ENCODE data around the gene CFAP99.

CFAP99 gene

DNA sequence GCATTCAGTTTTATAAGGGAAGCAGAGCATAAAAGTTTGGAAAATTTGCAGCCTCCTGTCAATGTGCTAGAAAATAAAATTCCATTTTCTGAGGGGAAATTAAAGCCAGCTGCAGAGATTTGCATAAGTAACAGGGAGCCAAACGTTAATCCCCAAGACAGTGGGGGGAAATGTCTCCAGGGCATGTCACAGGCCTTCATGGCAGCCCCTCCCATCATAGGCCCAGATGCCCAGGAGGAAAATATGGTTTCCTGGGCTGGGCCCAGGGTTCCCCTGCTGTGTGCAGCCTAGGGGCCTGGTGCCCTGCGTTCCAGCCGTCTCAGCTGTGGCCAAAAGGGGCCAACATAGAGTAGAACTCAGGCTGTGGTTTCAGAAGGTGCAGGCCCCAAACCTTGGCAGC, 59.5 kb downstream of the CFAP99 start:
- no peak for DNase-seq

DNA sequence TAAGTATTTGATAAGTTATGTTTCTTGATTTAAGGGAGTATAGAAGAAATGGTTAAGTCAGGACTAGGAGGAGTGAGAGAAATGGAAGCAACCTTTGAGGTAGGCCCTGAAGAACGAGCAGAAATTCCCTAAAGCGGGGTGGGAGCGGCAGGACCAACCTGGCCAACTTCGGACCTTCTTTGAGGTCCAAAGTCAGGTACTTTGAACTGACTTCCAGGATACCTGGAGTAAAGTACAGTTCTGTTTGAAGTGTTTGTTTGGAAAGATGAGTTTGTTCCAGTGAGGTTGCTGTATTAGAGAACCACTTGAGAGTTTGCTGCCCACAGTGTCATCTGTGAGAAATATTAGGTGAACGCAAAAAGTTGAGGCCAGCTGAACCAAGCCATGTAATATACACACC, 61.9 kb downstream of the CFAP99 start:
- DNase-seq = no peak

DNA sequence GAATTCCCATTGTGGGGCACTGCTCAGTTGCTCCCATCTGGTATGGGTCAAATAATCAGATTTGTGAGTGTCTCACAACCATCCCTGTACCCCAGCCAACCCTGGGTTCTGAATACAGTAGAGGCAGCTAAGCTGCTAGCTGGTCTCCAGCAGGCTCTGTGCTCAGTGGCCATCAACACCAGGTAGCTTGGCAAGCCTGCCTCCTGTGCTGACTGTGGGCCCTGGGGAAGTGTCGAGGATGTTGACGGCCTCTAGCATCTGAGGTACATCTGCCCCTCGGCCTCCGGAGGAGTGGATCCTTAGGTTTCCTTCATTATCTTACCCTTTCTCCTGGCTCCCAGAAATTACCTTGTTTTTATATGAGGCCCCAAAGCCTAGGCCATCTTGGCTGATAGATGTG, 63.4 kb downstream of the CFAP99 start:
- no peak for DNase-seq

GRCh38 chr4:2482693-2483092, 63.9 kb downstream of the CFAP99 start:
- DNase-seq = no peak

DNA sequence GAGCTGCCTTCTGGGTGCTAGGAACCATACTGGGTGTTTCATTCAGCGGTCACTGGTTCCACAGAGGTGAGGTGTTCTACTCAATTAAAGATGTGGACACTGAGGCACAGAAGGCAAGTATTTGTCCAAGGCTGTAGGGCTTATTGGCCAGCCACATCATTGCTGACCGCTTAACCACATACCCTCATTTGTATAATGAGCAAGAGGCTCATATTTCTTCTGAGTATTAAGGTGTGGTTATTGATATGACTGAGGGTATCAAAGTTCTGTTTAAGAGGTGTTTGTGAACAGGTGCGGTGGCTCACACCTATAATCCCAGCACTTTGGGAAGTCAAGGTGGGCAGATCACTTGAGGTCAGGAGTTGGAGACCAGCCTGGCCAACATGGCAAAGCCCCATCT, 64.5 kb downstream of the CFAP99 start:
- no peak for DNase-seq

GRCh38 chr4:2484185-2484584, 65.4 kb downstream of the CFAP99 start:
- DNase-seq = no peak

GRCh38 chr4:2484993-2485392, 66.2 kb downstream of the CFAP99 start:
- DNase-seq = peak; percentile 54

DNA sequence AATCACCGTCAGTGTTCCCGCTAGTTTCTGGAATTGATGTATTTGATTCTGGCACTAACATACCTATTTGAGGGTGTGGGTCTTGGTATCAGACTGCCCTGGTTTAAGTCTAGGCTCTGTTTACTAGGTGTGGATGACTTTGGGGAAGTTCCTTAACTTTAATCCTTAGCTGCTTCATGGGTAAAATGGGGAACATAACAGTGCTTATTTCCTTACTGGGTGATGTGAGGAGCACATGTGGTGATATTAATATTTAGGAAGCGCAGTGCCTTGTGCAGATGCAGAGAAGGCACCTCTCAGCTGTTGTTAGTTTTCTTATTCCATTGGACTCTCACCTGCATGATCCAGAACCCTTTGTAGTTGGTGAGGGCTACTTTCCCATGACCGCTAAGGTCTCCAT, 67.2 kb downstream of the CFAP99 start:
- DNase-seq = no peak

DNA sequence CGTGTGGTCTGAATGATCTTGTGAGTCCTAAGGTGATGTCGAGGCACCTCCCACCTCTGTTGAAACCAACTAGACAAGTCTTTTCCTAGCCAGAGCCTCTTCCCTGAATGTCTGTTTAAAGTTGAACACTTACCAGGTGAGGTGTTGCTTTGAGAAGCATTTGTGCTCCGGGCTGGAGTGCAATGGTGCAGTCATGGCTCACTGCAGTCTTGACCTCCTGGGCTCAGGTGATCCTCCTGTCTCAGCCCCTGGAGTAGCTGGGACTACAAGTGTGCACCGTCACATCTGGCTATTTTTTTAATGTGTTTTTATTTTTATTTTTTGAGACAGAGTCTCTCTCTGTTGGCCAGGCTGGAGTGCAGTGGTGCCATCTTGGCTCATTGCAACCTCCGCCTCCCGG, 68.2 kb downstream of the CFAP99 start:
- DNase-seq = no peak

- no peak for DNase-seq
Measured at GRCh38 chr4:2487632-2488031, 68.9 kb downstream of the CFAP99 start.

DNA sequence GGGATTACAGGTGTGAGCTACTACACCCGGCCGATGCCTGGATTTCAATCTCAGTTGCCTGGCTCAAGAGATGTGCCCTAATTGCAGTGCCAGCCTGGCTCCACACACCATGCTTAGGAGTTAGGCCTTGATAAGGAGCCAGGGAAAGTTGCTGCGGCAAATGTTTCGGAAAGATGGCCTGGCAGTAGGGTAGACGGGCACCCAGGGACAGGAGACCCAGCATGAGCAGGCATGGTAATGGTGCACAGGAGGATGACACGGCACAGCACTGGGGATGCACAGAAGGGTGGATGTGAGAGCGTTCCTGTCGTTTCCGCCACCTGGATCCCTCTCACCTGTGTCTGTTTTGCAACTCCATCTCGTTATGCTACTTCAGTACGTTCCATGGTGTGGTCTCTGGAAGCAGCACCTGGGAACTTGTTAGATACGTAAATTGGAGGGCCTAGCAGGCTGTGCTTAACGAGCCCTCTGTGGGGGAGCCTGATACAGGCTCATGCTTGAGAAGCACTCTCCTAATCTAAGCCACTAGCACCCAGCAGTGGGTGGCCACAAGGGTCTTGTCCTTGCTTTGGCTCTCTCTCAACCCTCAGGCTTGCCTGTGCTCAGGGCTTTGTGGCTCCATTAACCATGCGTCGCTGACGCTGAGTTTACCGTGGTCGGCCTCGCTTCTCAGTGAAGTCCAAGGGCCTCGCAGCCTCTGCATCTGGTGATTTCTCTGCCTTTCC, 70.5 kb downstream of the CFAP99 start:
- DNase-seq = no peak

- no peak for DNase-seq
Measured at GRCh38 chr4:2489841-2490552, 71.2 kb downstream of the CFAP99 start.

GRCh38 chr4:2492970-2493369, 74.2 kb downstream of the CFAP99 start:
- no peak for DNase-seq

DNA sequence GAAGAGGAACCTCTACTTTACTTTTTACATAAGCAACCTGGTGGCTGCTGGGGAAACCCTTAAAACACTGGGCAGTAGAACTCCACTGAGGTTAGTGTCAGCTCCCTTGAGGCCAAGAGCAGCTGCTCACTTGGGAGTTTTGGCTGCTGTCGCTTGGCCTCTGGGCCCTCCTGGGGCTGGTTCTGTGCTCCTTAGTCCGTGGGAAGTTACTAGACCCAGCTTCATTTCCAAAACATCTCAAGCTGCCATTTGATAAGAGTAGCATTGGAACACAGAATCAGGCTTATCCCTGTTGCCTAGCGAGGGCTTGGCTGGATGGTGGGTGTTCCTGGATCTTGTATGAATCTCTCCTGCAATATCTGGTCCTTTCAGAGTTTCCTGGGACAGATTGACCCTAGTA, 76.2 kb downstream of the CFAP99 start:
- no peak for DNase-seq

- DNase-seq = no peak
Measured at GRCh38 chr4:2497324-2497723, 78.6 kb downstream of the CFAP99 start.

- no peak for DNase-seq
Measured at GRCh38 chr4:2497931-2498330, 79.2 kb downstream of the CFAP99 start.

DNA sequence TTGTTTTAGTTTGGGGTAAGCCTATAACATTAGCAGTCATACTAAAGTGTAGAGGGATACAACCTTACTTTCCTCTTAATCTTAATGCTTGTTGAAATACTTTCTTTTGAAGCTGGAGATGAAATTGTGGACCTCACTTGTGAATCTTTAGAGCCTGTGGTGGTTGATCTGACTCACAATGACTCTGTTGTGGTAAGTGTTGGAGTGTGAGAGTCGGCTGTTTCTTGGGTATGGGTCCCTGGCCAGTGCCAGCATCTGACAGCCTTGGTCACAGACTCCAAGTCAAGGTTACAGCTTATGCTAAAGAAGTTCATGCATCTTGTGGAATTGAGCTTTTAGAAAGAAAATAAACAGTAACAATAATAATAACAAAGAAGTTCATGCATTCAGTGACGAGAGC, 81.8 kb downstream of the CFAP99 start:
- DNase-seq = no peak

DNA sequence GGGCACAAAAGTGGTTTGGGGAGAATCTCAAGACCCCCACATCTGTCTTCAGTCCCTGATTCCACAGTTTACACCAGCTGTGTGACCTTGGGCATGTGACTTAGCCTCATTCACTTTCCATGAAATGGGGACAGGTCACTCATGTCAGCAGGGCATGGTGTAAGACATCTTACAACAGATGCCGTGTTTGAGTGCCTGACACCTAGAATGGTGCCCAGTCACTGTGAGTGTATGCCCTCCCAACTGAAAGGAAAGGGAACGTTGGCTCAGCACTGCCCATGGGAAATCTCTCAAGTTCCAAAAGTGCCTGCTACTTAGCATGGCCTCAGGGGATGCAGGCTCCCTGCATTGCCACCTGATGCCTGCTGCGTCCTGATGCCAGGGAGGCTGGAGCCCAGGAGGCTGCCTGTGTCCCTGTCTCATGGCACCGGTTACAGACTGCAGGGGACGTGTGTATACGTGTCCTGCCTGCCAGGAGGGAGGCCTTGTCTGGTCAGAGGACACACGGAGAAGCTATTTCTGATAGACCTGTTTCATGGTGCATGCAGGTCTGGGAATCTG, 82.4 kb downstream of the CFAP99 start:
- DNase-seq = no peak

DNA sequence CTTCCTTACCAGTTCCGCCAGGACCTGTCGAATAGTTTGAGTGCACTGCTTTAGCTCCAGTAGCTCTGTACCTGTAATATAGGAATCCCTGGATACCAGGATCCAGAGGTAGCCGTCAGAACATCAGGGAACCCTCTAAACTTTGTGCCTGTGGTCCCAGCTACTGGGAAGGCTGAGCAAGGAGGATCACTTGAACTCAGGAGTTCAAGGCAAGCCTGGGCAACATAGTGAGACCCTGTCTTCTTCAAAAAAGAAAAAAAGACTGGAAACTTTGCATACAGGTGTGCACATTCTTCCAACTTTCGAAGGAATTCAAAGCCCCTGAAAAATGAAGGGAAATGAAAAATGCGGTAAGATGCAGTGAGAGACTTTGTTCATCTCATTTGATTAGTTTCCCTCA, 85.1 kb downstream of the CFAP99 start:
- DNase-seq = no peak

DNA sequence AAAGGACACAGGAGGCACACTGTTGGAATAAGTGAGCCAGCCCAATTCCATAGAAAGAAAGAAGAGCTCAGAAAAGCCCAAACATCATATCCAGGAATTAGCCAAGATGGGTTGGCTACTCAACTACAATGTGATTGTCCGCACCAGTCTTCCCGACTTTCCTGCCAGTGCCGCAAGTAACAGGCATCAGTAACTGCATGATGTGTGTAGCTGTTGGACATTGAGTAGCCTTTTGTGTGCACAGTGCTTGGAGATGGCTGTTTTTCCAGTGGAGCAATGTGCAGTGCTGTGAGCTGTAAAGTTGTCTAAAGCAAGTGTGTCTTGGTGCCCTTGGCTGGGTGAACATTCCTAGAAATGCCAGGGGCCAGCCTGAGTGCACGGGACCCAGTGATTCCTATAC, 88.5 kb downstream of the CFAP99 start:
- no peak for DNase-seq

DNA sequence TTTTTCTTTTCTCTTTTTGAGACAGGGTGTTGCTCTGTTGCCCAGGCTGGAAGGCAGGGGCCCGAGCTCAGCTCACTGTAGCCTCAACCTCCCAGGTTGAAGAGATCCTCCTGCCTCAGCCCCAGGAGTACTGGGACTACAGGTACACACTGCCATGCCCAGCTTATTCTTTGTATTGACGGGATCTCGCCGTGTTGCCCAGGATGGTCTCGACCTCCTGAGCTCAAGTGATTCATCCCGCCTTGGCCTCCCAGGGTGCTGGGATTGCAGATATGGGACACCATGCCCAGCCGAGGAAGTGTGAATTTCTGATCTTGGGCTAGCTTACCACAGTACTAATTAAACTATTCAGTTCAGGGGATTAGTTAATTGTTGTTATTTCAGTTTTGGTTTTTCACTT, 89.1 kb downstream of the CFAP99 start:
- DNase-seq = no peak

DNA sequence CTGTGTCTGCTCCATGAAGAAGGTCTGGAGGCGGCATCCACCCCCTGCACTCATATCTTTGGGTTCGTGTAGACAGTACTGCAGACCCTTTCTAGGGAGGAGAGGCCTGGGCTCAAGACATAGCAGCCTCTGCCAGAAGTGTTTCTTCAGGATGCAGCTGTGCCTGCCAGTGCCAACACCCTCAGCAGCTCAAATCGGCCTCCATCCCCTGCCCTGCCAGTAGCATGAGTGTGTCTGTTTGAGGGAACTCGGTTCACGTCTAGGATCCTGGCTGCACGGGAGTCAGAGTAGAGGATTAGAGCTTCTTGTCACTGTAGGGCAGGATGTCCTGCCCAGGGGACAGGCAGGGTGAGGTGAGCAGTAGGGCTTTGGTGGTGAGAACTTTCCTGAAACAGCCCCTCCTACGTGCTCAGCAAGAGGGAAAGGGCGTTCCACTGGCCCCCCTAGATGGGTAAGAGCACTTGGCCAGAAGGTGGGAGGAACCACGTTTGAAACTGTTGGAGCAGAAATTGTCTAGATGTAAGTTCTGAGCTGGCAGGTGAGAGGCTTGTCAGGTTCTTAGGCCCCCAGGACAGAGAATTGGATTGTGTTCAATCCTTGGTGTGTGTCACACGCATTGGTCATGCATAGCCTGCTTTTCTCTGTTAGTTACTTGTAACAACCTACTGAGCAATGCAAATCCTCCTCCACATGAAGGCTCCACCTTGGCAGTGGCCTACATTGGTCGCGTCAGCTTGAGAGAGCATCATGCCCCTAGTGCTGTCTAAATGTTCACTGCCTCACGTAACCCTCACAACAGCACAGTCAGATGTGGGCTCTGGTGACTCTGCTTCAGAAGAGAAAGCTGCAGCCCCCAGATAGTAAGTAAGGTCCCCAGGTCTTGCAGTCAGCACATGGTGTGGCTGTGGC, 91.8 kb downstream of the CFAP99 start:
- DNase-seq = no peak

GRCh38 chr4:2511645-2512131, 92.9 kb downstream of the CFAP99 start:
- no peak for DNase-seq

All from stimulated activated CD4-positive, alpha-beta T cell treated with anti-CD3 and anti-CD28 coated beads, Interleukin-4, amount 100 ng/mL, for 24 hours (primary cell).